GM21723 (cell line): ENCODE data around the gene SND1.

Experiments
- ATAC-seq: cut with Tn5 transposase; IDR thresholded peaks from one replicate; pipeline ENCODE4 v1.9.1; 2021; ENCODE audit warnings: mild to moderate bottlenecking, moderate library complexity; ENCODE audit not compliant: unreplicated experiment

SND1 gene

GRCh38 chr7:128059143-128059988 lies 407.4 kb downstream of the SND1 start:
- no peak for ATAC-seq

DNA sequence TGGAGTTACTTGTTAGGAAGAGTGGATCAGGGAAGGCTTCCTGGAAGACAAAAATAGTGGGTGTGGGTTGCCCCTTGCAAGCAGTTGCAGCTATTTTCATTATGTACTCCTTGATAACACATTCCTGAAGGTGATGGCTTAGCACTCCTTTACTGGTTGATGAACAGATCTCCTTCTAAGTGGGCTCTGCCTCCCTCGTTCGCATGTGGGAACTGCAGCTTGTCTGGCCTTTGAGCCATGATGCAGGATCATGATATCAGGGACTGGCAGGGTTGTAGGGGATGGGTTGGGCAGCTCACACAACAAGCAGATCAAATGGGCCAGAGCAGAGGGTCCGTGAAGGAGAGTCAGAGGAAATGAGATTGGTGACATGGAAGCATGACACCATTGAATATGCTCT lies 408.0 kb downstream of the SND1 start:
- no peak for ATAC-seq

GRCh38 chr7:128063088-128063487 lies 411.1 kb downstream of the SND1 start:
- ATAC-seq: no peak

DNA sequence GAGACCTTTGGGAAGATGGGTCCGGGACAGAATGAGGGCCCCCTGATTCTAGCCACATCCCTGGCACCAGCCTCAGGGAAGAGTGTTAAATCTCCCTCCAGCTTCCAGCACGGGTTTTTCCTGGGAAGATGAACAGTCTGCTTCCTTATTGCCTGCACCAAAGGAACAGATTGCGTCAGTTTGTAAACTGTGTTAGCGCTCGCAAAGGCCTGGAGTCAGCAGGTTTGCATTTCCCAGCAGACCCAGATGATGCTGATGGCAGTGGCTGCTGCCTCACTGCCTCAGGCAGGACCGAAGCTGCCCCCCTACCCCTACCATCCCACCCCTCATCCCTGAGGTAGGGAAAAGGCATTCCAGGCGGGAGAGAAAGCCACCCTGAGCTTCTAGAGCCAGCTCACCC lies 413.9 kb downstream of the SND1 start:
- ATAC-seq: no peak

GRCh38 chr7:128066395-128066794 lies 414.4 kb downstream of the SND1 start:
- no peak for ATAC-seq

GRCh38 chr7:128066858-128067257 lies 414.9 kb downstream of the SND1 start:
- no peak for ATAC-seq

- no peak for ATAC-seq
These were observed 416.0 kb downstream of the SND1 start for GRCh38 chr7:128067983-128068382.

- no peak for ATAC-seq
These were observed 416.8 kb downstream of the SND1 start for GRCh38 chr7:128068785-128069184.

- ATAC-seq: no peak
These were observed 417.7 kb downstream of the SND1 start for GRCh38 chr7:128069373-128070364.

DNA sequence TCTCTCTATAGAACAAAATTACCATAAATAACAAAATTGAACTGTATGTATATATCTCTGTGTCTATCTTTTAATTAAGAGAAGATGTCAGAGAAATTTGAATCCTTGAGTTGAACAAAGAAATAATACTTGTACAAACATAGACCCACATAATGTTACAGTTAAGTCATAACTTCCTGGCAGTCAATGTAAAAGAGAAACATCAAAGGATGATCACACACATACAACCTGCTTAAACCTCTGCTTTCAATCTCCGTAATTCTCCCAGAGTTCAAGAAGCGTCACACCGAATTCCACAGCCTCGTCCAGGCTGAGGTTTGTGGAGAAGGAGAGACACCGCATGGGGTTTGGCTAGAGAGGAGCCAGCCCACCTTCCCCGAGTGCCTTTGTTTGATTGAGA lies 419.4 kb downstream of the SND1 start:
- no peak for ATAC-seq

DNA sequence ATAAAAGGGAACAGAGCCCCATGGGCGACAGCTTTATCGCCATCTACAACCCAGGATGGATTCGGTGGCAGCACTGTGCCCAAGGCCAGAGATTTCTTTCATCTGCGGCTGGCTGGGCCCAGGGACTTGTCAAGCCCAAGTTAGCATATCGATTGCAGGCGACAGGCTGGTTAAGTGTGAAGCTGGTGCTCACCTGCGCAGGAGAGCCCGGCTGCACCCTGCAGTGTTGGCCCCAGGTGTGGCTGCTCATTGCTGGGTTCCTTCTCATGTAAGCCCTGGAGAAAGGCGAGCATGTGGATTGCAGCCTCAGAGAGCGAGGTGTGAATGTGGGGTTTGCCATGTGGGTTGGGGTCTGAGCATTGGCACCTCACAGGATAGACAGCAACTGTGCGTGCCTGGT lies 419.8 kb downstream of the SND1 start:
- no peak for ATAC-seq

- ATAC-seq: no peak
These were observed 421.8 kb downstream of the SND1 start for GRCh38 chr7:128073671-128074310.

GRCh38 chr7:128074336-128074735 lies 422.3 kb downstream of the SND1 start:
- no peak for ATAC-seq

GRCh38 chr7:128074736-128075135 lies 422.7 kb downstream of the SND1 start:
- ATAC-seq: no peak

DNA sequence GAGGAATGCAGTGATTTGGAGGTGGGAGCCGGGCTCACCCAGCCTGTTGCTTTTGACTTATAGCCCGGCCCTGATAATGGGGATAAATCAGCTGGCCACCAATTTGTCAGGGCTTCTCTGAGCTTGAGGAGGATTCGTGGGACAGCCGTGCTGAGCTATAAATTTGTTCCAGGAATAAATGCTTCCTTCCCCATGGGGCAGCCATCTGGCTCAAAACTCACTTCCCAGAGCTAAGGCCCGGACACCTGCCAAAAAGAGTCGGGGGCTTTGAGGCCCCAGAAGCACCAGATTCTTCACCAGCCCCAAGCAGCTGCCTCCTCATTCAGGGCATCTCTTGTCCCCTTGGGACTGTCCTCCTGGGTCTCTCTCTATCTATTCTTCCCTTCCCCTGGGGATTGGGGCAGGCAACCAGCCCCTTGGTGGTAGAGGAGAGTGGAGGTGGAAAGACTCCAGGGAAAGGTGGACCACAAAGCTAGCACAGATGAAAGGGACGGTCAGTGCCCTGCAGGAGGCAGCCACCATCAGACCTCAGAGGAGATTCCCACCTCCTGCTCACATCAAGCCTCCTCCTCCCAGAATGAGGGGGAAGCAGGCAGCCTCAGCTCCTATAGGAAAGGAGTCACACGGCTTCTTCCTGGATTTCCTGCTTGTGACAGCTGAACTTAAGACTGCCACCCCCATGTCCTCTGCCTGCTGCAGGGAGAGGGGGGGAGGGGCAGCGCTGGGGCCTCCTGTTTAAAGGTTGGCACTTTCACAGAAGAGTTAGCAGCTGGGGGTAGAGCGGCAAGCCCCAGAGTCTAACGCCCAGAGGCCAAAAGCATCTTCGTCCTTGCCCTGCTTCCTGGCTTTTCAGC lies 423.5 kb downstream of the SND1 start:
- no peak for ATAC-seq

GRCh38 chr7:128076196-128076795 lies 424.3 kb downstream of the SND1 start:
- ATAC-seq: no peak

DNA sequence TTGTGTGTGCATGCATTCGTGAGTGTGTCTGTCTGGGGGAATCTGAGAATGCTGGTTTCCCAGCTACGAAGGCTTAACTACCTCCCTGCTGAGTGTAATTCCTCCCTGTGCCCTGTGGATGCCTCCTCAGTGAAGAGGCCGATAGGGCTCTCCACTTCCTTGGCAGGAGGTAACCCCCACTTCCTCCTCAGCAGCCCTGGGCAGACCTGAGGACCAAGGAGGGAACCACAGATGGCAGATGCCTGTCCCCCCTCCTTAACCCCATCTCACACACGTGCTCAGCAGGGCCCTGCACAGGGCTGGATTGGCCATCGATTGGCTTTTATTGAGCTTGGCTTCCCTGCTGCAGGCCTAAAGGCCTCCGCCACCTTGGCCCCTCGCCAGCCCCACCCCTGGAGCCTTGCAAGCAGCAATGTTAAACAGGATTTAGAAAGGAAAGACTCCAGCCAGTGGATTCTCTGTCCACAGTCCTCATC lies 424.8 kb downstream of the SND1 start:
- ATAC-seq: no peak

GRCh38 chr7:128078309-128078708 lies 426.3 kb downstream of the SND1 start:
- ATAC-seq: no peak

- no peak for ATAC-seq
These were observed 428.2 kb downstream of the SND1 start for GRCh38 chr7:128080169-128080568.

DNA sequence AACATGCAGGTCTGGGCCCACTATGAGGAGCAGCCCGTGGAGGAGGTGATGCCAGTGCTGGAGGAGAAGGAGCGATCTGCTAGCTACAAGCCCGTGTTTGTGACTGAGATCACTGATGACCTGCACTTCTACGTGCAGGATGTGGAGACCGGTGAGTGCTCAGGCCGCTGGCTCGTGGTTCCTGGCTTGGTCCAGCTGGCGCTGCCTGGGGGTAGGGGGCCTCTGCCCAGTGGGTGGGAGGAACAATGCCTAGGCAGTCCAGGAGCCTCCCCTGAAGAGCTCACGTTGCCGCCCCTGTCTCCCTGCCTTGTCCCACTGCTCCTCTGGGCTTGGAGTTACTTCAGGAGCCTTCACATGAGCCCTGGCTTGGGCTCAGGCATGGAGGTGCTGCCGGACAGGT lies 429.4 kb downstream of the SND1 start:
- no peak for ATAC-seq
